Measurements from ENCODE around the gene TYMP. TPM values are rescaled to one million over a fixed set of nuclear protein-coding genes. Genes with fewer than 3 reads are reported as not detected.

TYMP gene
- total and polyA plus RNA-seq, 2 of the 4 experiments (the other 2 are of a cell fraction): 0.18 to 0.74 TPM

DNA sequence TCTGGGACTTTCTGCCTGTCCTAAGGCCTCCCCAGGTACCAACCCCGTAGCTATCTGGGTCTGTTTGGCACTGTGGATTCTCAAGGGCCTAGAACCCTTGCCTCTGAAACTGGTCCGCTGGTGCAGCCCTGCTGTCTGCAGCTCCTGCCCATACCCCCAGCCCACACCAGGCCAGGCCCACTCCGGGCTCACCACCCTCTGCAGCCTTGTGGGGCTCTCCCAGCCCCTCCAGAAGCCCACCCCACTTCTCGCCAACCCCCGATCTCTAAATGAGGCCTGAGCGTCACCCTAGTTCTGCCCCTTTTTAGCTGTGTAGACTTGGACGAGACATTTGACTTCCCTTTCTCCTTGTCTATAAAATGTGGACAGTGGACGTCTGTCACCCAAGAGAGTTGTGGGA is 20.6 kb upstream of the TYMP start:
- no peak overlapping the region for H2BK5ac ChIP-seq (ENCODE audit: low read depth, low read length, poor library complexity, severe bottlenecking)
- no peak for ATAC-seq (ENCODE audit: low read depth)
- H3K9me1 ChIP-seq (ENCODE audit: insufficient read depth, low read length): no peaks in the 10 kb centered on the region
- in situ Hi-C loops (cut with MboI; ENCODE audit: low sequenced_read_pairs) (no loop called here), intact Hi-C loops (cut with micrococcal nuclease) (no loop called here), dilution Hi-C loops (cut with HindIII; ENCODE audit: low sequenced_read_pairs, unreplicated experiment) (no loop called here)
- no peak overlapping the region for H2AK9ac ChIP-seq (replicated peaks; ENCODE audit: low read depth, low read length, poor library complexity)
- H4K91ac ChIP-seq (ENCODE audit: insufficient read depth, low read depth, low read length): no peak overlapping the region
- H3K79me1 ChIP-seq (ENCODE audit: low read depth in 1 of 2, low read length in 2 of 2): no peaks in the 10 kb centered on the region
- BruUV-seq (replicated peaks): no TSS peak
- H3K9ac ChIP-seq (ENCODE audit: low read depth, low read length): no peak overlapping the region
- no peak overlapping the region for H3K4ac ChIP-seq (ENCODE audit: low read depth, low read length)
- no peak overlapping the region for H3K14ac ChIP-seq (replicated peaks; ENCODE audit: low read depth, low read length)
- TF ChIP-seq CTCF (conservative IDR thresholded peaks at IDR 0.05; ENCODE audit: low read depth, low read length) (no peak), BHLHE40 (IDR thresholded peaks at IDR 0.05; ENCODE audit: low read depth, low read length) (no peak), SMC3 (IDR thresholded peaks at IDR 0.05; ENCODE audit: low read depth, low read length) (no peak), RCOR1 (IDR thresholded peaks at IDR 0.05; ENCODE audit: insufficient replicate concordance, low read length) (no peak), RAD21 (IDR thresholded peaks at IDR 0.05; ENCODE audit: low read length) (no peak), RFX5 (IDR thresholded peaks at IDR 0.05; ENCODE audit: low read depth, low read length) (no peak), NFE2L2 (IDR thresholded peaks at IDR 0.05; ENCODE audit: low read depth, low read length) (no peak), MAZ (IDR thresholded peaks at IDR 0.05; ENCODE audit: borderline replicate concordance, low read depth, low read length) (no peak), MXI1 (IDR thresholded peaks at IDR 0.05; ENCODE audit: borderline replicate concordance, low read depth, low read length) (no peak), FOS (IDR thresholded peaks at IDR 0.05; ENCODE audit: low read depth, low read length) (no peak), CEBPB (IDR thresholded peaks at IDR 0.05; ENCODE audit: low read depth, low read length) (no peak), MAFK (IDR thresholded peaks at IDR 0.05; ENCODE audit: low read depth, low read length) (no peak), ELK1 (IDR thresholded peaks at IDR 0.05; ENCODE audit: borderline replicate concordance, low read depth, low read length) (no peak)
- TF ChIP-seq, protein P1, sequence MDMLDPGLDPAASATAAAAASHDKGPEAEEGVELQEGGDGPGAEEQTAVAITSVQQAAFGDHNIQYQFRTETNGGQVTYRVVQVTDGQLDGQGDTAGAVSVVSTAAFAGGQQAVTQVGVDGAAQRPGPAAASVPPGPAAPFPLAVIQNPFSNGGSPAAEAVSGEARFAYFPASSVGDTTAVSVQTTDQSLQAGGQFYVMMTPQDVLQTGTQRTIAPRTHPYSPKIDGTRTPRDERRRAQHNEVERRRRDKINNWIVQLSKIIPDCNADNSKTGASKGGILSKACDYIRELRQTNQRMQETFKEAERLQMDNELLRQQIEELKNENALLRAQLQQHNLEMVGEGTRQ (IDR thresholded peaks at IDR 0.05; ENCODE audit: low read depth, low read length): no peak
- H2AFZ ChIP-seq (replicated peaks; ENCODE audit: low read length, poor library complexity): no peak overlapping the region
- no peak overlapping the region for H3K4me2 ChIP-seq (ENCODE audit: low read depth, low read length)
- POLR2A ChIA-PET (ENCODE audit: unreplicated experiment): no interaction called here
- no peak overlapping the region for H2BK120ac ChIP-seq (ENCODE audit: low read depth, low read length)
- H3K9me3 ChIP-seq (ENCODE audit: control insufficient read depth, insufficient read depth, low read length): no peaks in the 10 kb centered on the region
- H3K4me3 ChIP-seq (ENCODE audit: insufficient read depth, low read depth, low read length): no peak overlapping the region
- no peaks in the 10 kb centered on the region for H3K36me3 ChIP-seq (ENCODE audit: control insufficient read depth, insufficient read depth, low read length)
- H4K5ac ChIP-seq (ENCODE audit: low read depth, low read length): no peak overlapping the region
- no peak overlapping the region for H3K18ac ChIP-seq (ENCODE audit: low read depth, low read length)
- peaks cover 70% of the 10 kb centered on the region for H3K27me3 ChIP-seq (ENCODE audit: control insufficient read depth, insufficient read depth, low read length)
- no peak overlapping the region for H4K8ac ChIP-seq (ENCODE audit: low read depth in 2 of 2, low read length in 2 of 2)
- CTCF ChIA-PET: interaction anchor here (1.3 kb wide), 1 partner anchor 13 kb away, joined by 4 read pairs; the partner anchor contains the start of gene SYCE3
- H2AK5ac ChIP-seq (ENCODE audit: low read depth, low read length): no peak overlapping the region
- 56% methylated on average over 5 of the region's 8 CpGs; no CpG with 5 or more reads in 1 of the 2 experiments for WGBS, 2 experiments (ENCODE audit: extremely low coverage in 2 of 2, insufficient read length in 1 of 2)
- no peak overlapping the region for H3K27ac ChIP-seq (ENCODE audit: insufficient read depth, low read length)
- no peak for DNase-seq
- H3K23ac ChIP-seq (ENCODE audit: low read depth, low read length): no peak overlapping the region
- H3K4me1 ChIP-seq (ENCODE audit: control insufficient read depth, insufficient read depth, low read length): no peaks in the 10 kb centered on the region; the same call in 1 of the 2 replicates
- no peaks in the 10 kb centered on the region for H4K20me1 ChIP-seq (ENCODE audit: insufficient read depth, low read length)
- no peak overlapping the region for H2BK20ac ChIP-seq (ENCODE audit: low read depth, low read length)
- no peak overlapping the region for H2BK15ac ChIP-seq (ENCODE audit: low read depth, low read length)
- no peak overlapping the region for H3K56ac ChIP-seq (ENCODE audit: extremely low read depth, insufficient read depth, low read length)
